KOPT-K1 (cell line): ENCODE measurements around the gene LEMD3.

Experiments
- H3K27ac ChIP-seq: fragments of 200-600 bp; sonication (generic); 2 replicates; pipeline ENCODE4 v1.5.1; 2016; ENCODE audit warnings: antibody characterized with exemption, mild to moderate bottlenecking, low read depth, low read length; ENCODE audit not compliant: poor library complexity, severe bottlenecking
- H3K36me3 ChIP-seq: fragments of 200-600 bp; sonication (generic); 2 replicates; pipeline ENCODE4 v1.5.1; 2017; ENCODE audit warnings: antibody characterized with exemption, mild to moderate bottlenecking, low read length, moderate library complexity; ENCODE audit not compliant: insufficient read depth
- H3K9me3 ChIP-seq: fragments of 200-600 bp; sonication (generic); 2 replicates; pipeline ENCODE4 v1.5.1; 2017; ENCODE audit warnings: antibody characterized with exemption, low read length, mild to moderate bottlenecking; ENCODE audit not compliant: insufficient read depth, poor library complexity, severe bottlenecking

LEMD3 gene

GRCh38 chr12:65209655-65210043 lies 40.3 kb downstream of the LEMD3 start:
- no peaks in the 10 kb centered on the region for H3K9me3 ChIP-seq
- H3K36me3 ChIP-seq = peaks cover 26% of the 10 kb centered on the region
- H3K27ac ChIP-seq = peak overlapping the region; percentile 26

- Histone ChIP-seq H3K9me3 (peaks cover 27% of the 10 kb centered on the region), H3K36me3 (peaks cover 64% of the 10 kb centered on the region), H3K27ac (no peak overlapping the region)
Observed at GRCh38 chr12:65217086-65217485, 47.7 kb downstream of the LEMD3 start.

GRCh38 chr12:65220761-65221160 lies 51.4 kb downstream of the LEMD3 start:
- H3K27ac ChIP-seq = no peak overlapping the region
- H3K9me3 ChIP-seq = peaks cover 47% of the 10 kb centered on the region
- peaks cover 54% of the 10 kb centered on the region for H3K36me3 ChIP-seq

- Histone ChIP-seq H3K9me3 (peaks cover 28% of the 10 kb centered on the region), H3K27ac (no peak overlapping the region), H3K36me3 (peaks cover 41% of the 10 kb centered on the region)
Observed at GRCh38 chr12:65229441-65229840, 60.1 kb downstream of the LEMD3 start.

- H3K27ac ChIP-seq = no peak overlapping the region
- H3K36me3 ChIP-seq = peaks cover 33% of the 10 kb centered on the region
- H3K9me3 ChIP-seq = peaks cover 25% of the 10 kb centered on the region
Observed at GRCh38 chr12:65232476-65233077, 63.2 kb downstream of the LEMD3 start.

GRCh38 chr12:65237153-65237552 lies 67.8 kb downstream of the LEMD3 start:
- Histone ChIP-seq H3K36me3 (peaks cover 31% of the 10 kb centered on the region), H3K27ac (no peak overlapping the region), H3K9me3 (no peaks in the 10 kb centered on the region)

GRCh38 chr12:65238609-65239008 lies 69.2 kb downstream of the LEMD3 start:
- Histone ChIP-seq H3K9me3 (no peaks in the 10 kb centered on the region), H3K27ac (no peak overlapping the region), H3K36me3 (peaks cover 46% of the 10 kb centered on the region)

GRCh38 chr12:65248656-65249633 lies 79.6 kb downstream of the LEMD3 start:
- Histone ChIP-seq H3K9me3 (no peaks in the 10 kb centered on the region), H3K36me3 (peaks cover 38% of the 10 kb centered on the region), H3K27ac (no peak overlapping the region)

GRCh38 chr12:65252515-65252914 lies 83.1 kb downstream of the LEMD3 start:
- H3K27ac ChIP-seq = no peak overlapping the region

GRCh38 chr12:65257986-65258385 lies 88.6 kb downstream of the LEMD3 start:
- Histone ChIP-seq H3K9me3 (no peaks in the 10 kb centered on the region), H3K36me3 (no peaks in the 10 kb centered on the region), H3K27ac (no peak overlapping the region)

More at GRCh38 chr12:65252515-65252914, 83.1 kb downstream of the LEMD3 start:
- Histone ChIP-seq H3K9me3 (no peaks in the 10 kb centered on the region), H3K36me3 (peaks cover 15% of the 10 kb centered on the region)

- Histone ChIP-seq H3K9me3 (no peaks in the 10 kb centered on the region), H3K27ac (no peak overlapping the region), H3K36me3 (no peaks in the 10 kb centered on the region)
Observed at GRCh38 chr12:65259501-65259900, 90.1 kb downstream of the LEMD3 start.

GRCh38 chr12:65263777-65264176 lies 94.4 kb downstream of the LEMD3 start:
- Histone ChIP-seq H3K9me3 (no peaks in the 10 kb centered on the region), H3K36me3 (no peaks in the 10 kb centered on the region), H3K27ac (no peak overlapping the region)

GRCh38 chr12:65266408-65266807 lies 97.0 kb downstream of the LEMD3 start:
- no peaks in the 10 kb centered on the region for H3K9me3 ChIP-seq
- H3K36me3 ChIP-seq = no peaks in the 10 kb centered on the region
- no peak overlapping the region for H3K27ac ChIP-seq

GRCh38 chr12:65269603-65270002 lies 100.2 kb downstream of the LEMD3 start:
- Histone ChIP-seq H3K36me3 (no peaks in the 10 kb centered on the region), H3K9me3 (no peaks in the 10 kb centered on the region), H3K27ac (no peak overlapping the region)

GRCh38 chr12:65274602-65275272 lies 105.4 kb downstream of the LEMD3 start:
- Histone ChIP-seq H3K27ac (no peak overlapping the region), H3K36me3 (no peaks in the 10 kb centered on the region), H3K9me3 (no peaks in the 10 kb centered on the region)
